Ishikawa (cell line): Measurements from ENCODE around the gene TSPAN12.

Experiments used
- CEBPB ChIP-seq: IDR thresholded peaks from 2 replicates; pipeline ENCODE4 v1.6.1; 2012
- EP300 ChIP-seq: IDR thresholded peaks from 2 replicates; pipeline ENCODE4 v1.6.1; 2012; ENCODE audit warnings: borderline replicate concordance
- MAX ChIP-seq: IDR thresholded peaks from 2 replicates; pipeline ENCODE4 v1.6.1; 2012
- RAD21 ChIP-seq: IDR thresholded peaks from 2 replicates; pipeline ENCODE4 v1.6.1; 2012; ENCODE audit warnings: low read depth
- TAF1 ChIP-seq: IDR thresholded peaks from 2 replicates; pipeline ENCODE4 v1.6.1; 2012; ENCODE audit warnings: low read depth, mild to moderate bottlenecking
- TCF12 ChIP-seq: IDR thresholded peaks from 2 replicates; pipeline ENCODE4 v1.6.1; 2012; ENCODE audit warnings: low read depth
- YY1 ChIP-seq: IDR thresholded peaks from 2 replicates; pipeline ENCODE4 v1.6.1; 2012; ENCODE audit warnings: low read depth
- ZBTB7A ChIP-seq: IDR thresholded peaks from 2 replicates; pipeline ENCODE4 v1.6.1; 2012; ENCODE audit warnings: low read depth

GRCh38 chr7:120862987-120863590 lies 5.1 kb upstream of the TSPAN12 start:
- TF ChIP-seq MAX = no peak
- TF ChIP-seq YY1 = no peak
- TF ChIP-seq EP300 = no peak
- TF ChIP-seq RAD21 = no peak
- no peak for TF ChIP-seq TAF1
- no peak for TF ChIP-seq CEBPB
- TF ChIP-seq TCF12 = no peak
- no peak for TF ChIP-seq ZBTB7A
